T-cell (primary cell): ENCODE measurements around the gene IL1A. TPM values are rescaled to one million over a fixed set of nuclear protein-coding genes. Genes with fewer than 3 reads are reported as not detected.

Experiments used
- ATAC-seq, 4 experiments: fragments of 200-7000 bp in 3 of 4; fragments of 150-1000 bp in 1 of 4; cut with Tn5 transposase; replicated peaks in 1 of 4; 1 replicate in 3 of 4; 2 replicates in 1 of 4; pipeline ENCODE4 v1.10.0; 2021; ENCODE audit warnings: moderate library complexity in 3 of 4, mild to moderate bottlenecking in 2 of 4, moderate number of reproducible peaks in 1 of 4
- CTCF ChIA-PET, 2 donors: fragments of 300-600 bp; sonication (Branson Sonifier 250); formaldehyde crosslinking; loops; one replicate each; lab custom pipeline; 2022; ENCODE audit warnings: antibody characterized with exemption in 2 of 2; lab: Charles Lee
- POLR2A ChIA-PET, 2 donors: fragments of 300-600 bp; sonication (Branson Sonifier 250); formaldehyde crosslinking; loops; one replicate each; lab custom pipeline; 2022; ENCODE audit warnings: antibody characterized with exemption in 2 of 2; lab: Charles Lee
- DNase-seq, 35 experiments: peaks; one replicate each; pipeline versions ENCODE4 v3.0.0 to v3.0.0-alpha.2; 2013 to 2023
- H3K27ac ChIP-seq: one replicate; pipeline ENCODE4 v1.5.1; 2013; ENCODE audit warnings: low read length
- H3K27me3 ChIP-seq, 2 experiments: replicated peaks in 1 of 2; 1 replicate in 1 of 2; 2 replicates in 1 of 2; pipeline versions ENCODE4 v1.6.1 to v1.7.0; 2013; ENCODE audit warnings: low read length in 1 of 2, mixed read lengths in 1 of 2; ENCODE audit not compliant: control insufficient read depth in 2 of 2, insufficient read depth in 2 of 2; ENCODE audit errors: extremely low read depth in 1 of 2
- H3K36me3 ChIP-seq, 2 donors: 1 replicate in 1 of 2; 2 replicates in 1 of 2; pipeline versions ENCODE4 v1.6.1 to v1.7.0; 2013; ENCODE audit warnings: low read length in 1 of 2; ENCODE audit not compliant: control insufficient read depth in 2 of 2, insufficient read depth in 1 of 2; ENCODE audit errors: extremely low read depth in 1 of 2
- H3K4me1 ChIP-seq, 2 experiments: 1 replicate in 1 of 2; 2 replicates in 1 of 2; pipeline versions ENCODE4 v1.6.1 to v1.7.0; 2013; ENCODE audit warnings: low read length in 2 of 2, mixed read lengths in 1 of 2; ENCODE audit not compliant: insufficient read depth in 2 of 2, control insufficient read depth in 1 of 2; ENCODE audit errors: extremely low read depth in 1 of 2
- H3K4me3 ChIP-seq, 2 donors: 1 replicate in 1 of 2; 2 replicates in 1 of 2; pipeline versions ENCODE4 v1.5.1 to v1.7.0; 2013; ENCODE audit warnings: mild to moderate bottlenecking in 2 of 2, low read length in 1 of 2, moderate library complexity in 1 of 2; ENCODE audit not compliant: control insufficient read depth in 1 of 2; ENCODE audit errors: extremely low read depth in 1 of 2
- H3K9me3 ChIP-seq: 2 replicates; pipeline ENCODE4 v1.7.0; 2013
- H3K27ac Mint-ChIP-seq, 2 donors: one replicate each; pipeline ENCODE4 v1.8.0; 2020 to 2021; ENCODE audit warnings: mild to moderate bottlenecking in 2 of 2, mixed read lengths in 2 of 2
- H3K27me3 Mint-ChIP-seq, 2 donors: one replicate each; pipeline ENCODE4 v1.8.0; 2021 to 2022; ENCODE audit warnings: mixed read lengths in 2 of 2
- H3K36me3 Mint-ChIP-seq: one replicate; pipeline ENCODE4 v1.8.0; 2021; ENCODE audit warnings: mixed read lengths
- H3K4me1 Mint-ChIP-seq, 3 donors: one replicate each; pipeline ENCODE4 v1.8.0; 2020 to 2022; ENCODE audit warnings: mixed read lengths in 3 of 3, mild to moderate bottlenecking in 1 of 3
- H3K4me3 Mint-ChIP-seq, 3 donors: one replicate each; pipeline ENCODE4 v1.8.0; 2020 to 2022; ENCODE audit warnings: mild to moderate bottlenecking in 3 of 3, mixed read lengths in 3 of 3, moderate library complexity in 3 of 3
- H3K9me3 Mint-ChIP-seq, 3 donors: one replicate each; pipeline ENCODE4 v1.8.0; 2020 to 2022; ENCODE audit warnings: mixed read lengths in 3 of 3
- WGBS: methylation state at CpG from one replicate; pipeline ENCODE4 v1.1.5; 2013; ENCODE audit warnings: missing lambda C conversion rate; ENCODE audit not compliant: insufficient coverage; 5-methylcytosine and 5-hydroxymethylcytosine counted together
- total RNA-seq, 35 experiments: library from RNA in 6 of 35; stranded (reverse) in 6 of 35; fragments of 120-200 nt in 1 of 35; gene quantifications; one replicate each; pipeline versions ENCODE4 v1.2.1 to v1.2.4 and lab custom pipeline; 2013 to 2026

IL1A gene
- total RNA-seq, 5 donors from 2014 or later (not counting 1 experiment from before 2014, with no cell fraction given), result 0.12 TPM; not detected in 4

DNA sequence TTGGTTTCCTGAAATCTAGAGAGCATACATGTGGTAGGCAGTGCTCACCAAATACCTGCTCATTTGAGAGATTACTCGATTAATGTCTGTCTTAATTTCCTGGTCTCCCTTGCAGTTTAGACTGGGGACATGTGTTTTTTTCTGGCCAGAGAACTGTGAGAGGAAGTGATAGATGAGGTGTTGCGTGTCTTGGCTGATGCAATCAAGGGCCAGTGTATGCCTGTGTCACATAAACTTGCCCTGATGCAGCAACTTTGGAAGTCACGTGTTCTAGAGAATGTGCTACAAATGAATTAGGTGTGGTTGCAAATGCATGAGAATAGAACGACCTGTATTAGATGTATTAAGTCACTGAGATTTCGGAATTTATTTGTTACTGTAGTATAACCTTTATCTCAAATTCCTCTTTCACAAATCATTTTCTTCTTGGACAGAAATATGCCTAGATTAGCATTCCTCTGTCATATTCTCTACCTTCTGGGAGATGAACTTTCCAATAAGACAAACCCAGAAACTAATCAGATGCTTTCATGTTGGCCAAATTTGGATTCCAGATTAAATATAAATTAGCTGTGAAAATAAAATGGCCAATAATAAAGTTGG lies 9.9 kb upstream of the IL1A start:
- peak in 2 of 4 experiments; percentile 20 to 48 for ATAC-seq
- no peaks in the 10 kb centered on the region for H3K9me3 Mint-ChIP-seq

DNA sequence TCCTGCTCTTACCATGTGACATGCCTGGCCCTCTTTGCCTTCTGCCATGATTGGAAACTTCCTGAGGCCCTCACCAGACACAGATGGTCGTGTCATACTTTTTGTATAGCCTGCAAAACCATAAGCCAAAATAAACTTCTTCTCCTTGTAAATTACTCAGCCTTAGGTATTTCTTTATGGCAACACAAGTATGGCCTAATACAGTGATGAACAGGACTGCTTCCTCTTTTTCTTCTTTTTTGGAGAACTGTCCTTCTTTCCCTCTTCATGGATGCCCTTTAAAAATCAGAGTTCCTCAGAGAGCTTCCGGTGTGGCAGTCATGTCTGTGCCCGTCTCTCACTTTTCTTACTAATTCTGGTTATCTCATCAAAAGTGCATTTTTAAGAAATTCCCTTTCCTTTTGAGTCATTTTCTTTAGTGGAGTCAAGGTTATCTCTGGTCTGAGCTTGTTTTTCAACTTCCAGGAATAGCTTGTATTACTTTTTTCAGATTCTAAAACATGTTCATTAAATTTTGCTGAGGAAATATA lies 9.2 kb upstream of the IL1A start:
- 0% methylated on average over 2 of the region's 3 CpGs for WGBS
- ChIA-PET POLR2A (interaction anchor here in 1 of 2 donors (0.7 kb wide), 2 partner anchors 44 to 187 kb away, joined by 3 to 4 read pairs; no protein-coding TSS in a partner anchor), CTCF (no interaction called here)

More for the DNA sequence above, 9.9 kb upstream of the IL1A start:
- no peak overlapping the region for H3K4me3 Mint-ChIP-seq
- peaks cover 0 to 1% of the 10 kb centered on the region in 2 donors for H3K27me3 Mint-ChIP-seq
- 63% methylated on average over 3 of the region's 5 CpGs for WGBS
- H3K9me3 ChIP-seq, result no peaks in the 10 kb centered on the region
- H3K36me3 Mint-ChIP-seq, result no peaks in the 10 kb centered on the region
- no peak overlapping the region for H3K4me3 ChIP-seq
- CTCF ChIA-PET, result no interaction called here
- POLR2A ChIA-PET, result interaction anchor here in 1 of 2 donors (0.7 kb wide), 2 partner anchors 43 to 188 kb away, joined by 3 to 4 read pairs; no protein-coding TSS in a partner anchor
- H3K4me1 ChIP-seq, result no peaks in the 10 kb centered on the region
- peak in 13 of 35 experiments; percentile 4 to 52 (median 16) for DNase-seq
- peaks cover 0 to 9% (median 4%) of the 10 kb centered on the region in 3 donors for H3K4me1 Mint-ChIP-seq
- H3K36me3 ChIP-seq, result no peaks in the 10 kb centered on the region
- H3K27ac Mint-ChIP-seq, result peak overlapping the region in 1 of 2 donors; percentile 9
- no peak overlapping the region for H3K27ac ChIP-seq
- no peaks in the 10 kb centered on the region for H3K27me3 ChIP-seq

GRCh38 chr2:112792419-112792818 lies 8.1 kb upstream of the IL1A start:
- no peaks in the 10 kb centered on the region for H3K9me3 Mint-ChIP-seq
- H3K36me3 Mint-ChIP-seq, result no peaks in the 10 kb centered on the region
- no peak overlapping the region for H3K4me3 Mint-ChIP-seq
- peaks cover 1 to 2% of the 10 kb centered on the region in 2 donors for H3K27me3 Mint-ChIP-seq
- POLR2A ChIA-PET, result no interaction called here
- CTCF ChIA-PET, result no interaction called here
- Histone ChIP-seq H3K27me3 (no peaks in the 10 kb centered on the region), H3K36me3 (no peaks in the 10 kb centered on the region), H3K27ac (no peak overlapping the region), H3K4me3 (no peak overlapping the region), H3K4me1 (no peaks in the 10 kb centered on the region), H3K9me3 (no peaks in the 10 kb centered on the region)
- ATAC-seq (no peak), DNase-seq (no peak)
- H3K4me1 Mint-ChIP-seq, result peaks cover 0 to 9% (median 4%) of the 10 kb centered on the region in 3 donors
- H3K27ac Mint-ChIP-seq, result no peak overlapping the region
- WGBS, result no CpG with 5 or more reads among the region's 5 CpGs

More for the DNA sequence above, 9.2 kb upstream of the IL1A start:
- DNase-seq (no peak), ATAC-seq (no peak)
- no peaks in the 10 kb centered on the region for H3K36me3 ChIP-seq
- H3K27ac Mint-ChIP-seq, result peak overlapping the region in 1 of 2 donors; percentile 29
- H3K4me1 Mint-ChIP-seq, result peaks cover 0 to 9% (median 4%) of the 10 kb centered on the region in 3 donors
- H3K36me3 Mint-ChIP-seq, result no peaks in the 10 kb centered on the region
- no peak overlapping the region for H3K4me3 Mint-ChIP-seq
- no peaks in the 10 kb centered on the region for H3K4me1 ChIP-seq
- H3K4me3 ChIP-seq, result no peak overlapping the region
- H3K27me3 ChIP-seq, result no peaks in the 10 kb centered on the region
- peaks cover 0 to 1% of the 10 kb centered on the region in 2 donors for H3K27me3 Mint-ChIP-seq
- no peaks in the 10 kb centered on the region for H3K9me3 ChIP-seq
- H3K9me3 Mint-ChIP-seq, result no peaks in the 10 kb centered on the region
- no peak overlapping the region for H3K27ac ChIP-seq

- Histone ChIP-seq H3K27ac (no peak overlapping the region), H3K9me3 (no peaks in the 10 kb centered on the region), H3K4me3 (no peak overlapping the region), H3K27me3 (no peaks in the 10 kb centered on the region), H3K4me1 (no peaks in the 10 kb centered on the region), H3K36me3 (no peaks in the 10 kb centered on the region)
- DNase-seq (no peak), ATAC-seq (no peak)
- H3K4me3 Mint-ChIP-seq, result no peak overlapping the region
- H3K4me1 Mint-ChIP-seq, result peaks cover 0 to 9% (median 4%) of the 10 kb centered on the region in 3 donors
- H3K27me3 Mint-ChIP-seq, result peaks cover 1 to 4% of the 10 kb centered on the region in 2 donors
- no peaks in the 10 kb centered on the region for H3K9me3 Mint-ChIP-seq
- CTCF ChIA-PET, result interaction anchor here in 1 of 2 donors (0.6 kb wide), 1 partner anchor 289 kb away, joined by 5 read pairs; no protein-coding TSS in a partner anchor
- no peak overlapping the region for H3K27ac Mint-ChIP-seq
- POLR2A ChIA-PET, result interaction anchor here in 1 of 2 donors (0.6 kb wide), 1 partner anchor 302 kb away, joined by 8 read pairs; no protein-coding TSS in a partner anchor
- WGBS, result no CpG with 5 or more reads among the region's 3 CpGs
- no peaks in the 10 kb centered on the region for H3K36me3 Mint-ChIP-seq
Measured at GRCh38 chr2:112791693-112792230, 7.5 kb upstream of the IL1A start.

DNA sequence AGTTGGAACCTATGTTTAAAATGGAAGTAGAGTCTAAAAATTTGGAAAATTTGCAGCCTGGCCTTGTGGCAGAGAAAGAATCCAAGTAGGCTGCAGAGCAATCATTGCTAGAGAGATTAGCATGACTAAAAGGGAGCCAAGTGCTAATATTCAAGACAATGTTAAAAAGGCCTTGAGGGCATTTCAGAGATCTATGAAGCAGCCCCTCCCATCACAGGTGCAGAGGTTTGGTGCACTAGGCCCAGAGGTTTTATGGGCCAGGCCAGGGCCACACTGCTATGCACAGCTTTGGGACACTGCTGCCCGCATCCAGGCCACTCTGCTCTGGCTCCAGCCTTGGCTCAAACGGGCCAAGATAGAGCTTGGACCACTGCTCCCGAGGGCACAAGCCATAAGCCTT lies 6.7 kb upstream of the IL1A start:
- H3K36me3 ChIP-seq, result no peaks in the 10 kb centered on the region
- no peak overlapping the region for H3K4me3 Mint-ChIP-seq
- no peak overlapping the region for H3K27ac Mint-ChIP-seq
- H3K36me3 Mint-ChIP-seq, result no peaks in the 10 kb centered on the region
- H3K9me3 ChIP-seq, result no peaks in the 10 kb centered on the region
- peaks cover 1 to 4% of the 10 kb centered on the region in 2 donors for H3K27me3 Mint-ChIP-seq
- no peaks in the 10 kb centered on the region for H3K4me1 ChIP-seq
- no peak overlapping the region for H3K4me3 ChIP-seq
- H3K27ac ChIP-seq, result no peak overlapping the region
- ATAC-seq (no peak), DNase-seq (no peak)
- no peaks in the 10 kb centered on the region for H3K9me3 Mint-ChIP-seq
- WGBS, result 60% methylated on average over 3 of the region's 3 CpGs
- H3K4me1 Mint-ChIP-seq, result peaks cover 0 to 9% (median 4%) of the 10 kb centered on the region in 3 donors
- CTCF ChIA-PET, result interaction anchor here in 1 of 2 donors (0.6 kb wide), 1 partner anchor 289 kb away, joined by 5 read pairs; no protein-coding TSS in a partner anchor
- POLR2A ChIA-PET, result interaction anchor here in 1 of 2 donors (0.6 kb wide), 1 partner anchor 302 kb away, joined by 8 read pairs; no protein-coding TSS in a partner anchor
- no peaks in the 10 kb centered on the region for H3K27me3 ChIP-seq

GRCh38 chr2:112790305-112790704 lies 6.0 kb upstream of the IL1A start:
- ATAC-seq, result no peak
- 95% methylated on average over 2 of the region's 5 CpGs for WGBS
- ChIA-PET CTCF (no interaction called here), POLR2A (no interaction called here)
- peaks cover 0 to 9% (median 4%) of the 10 kb centered on the region in 3 donors for H3K4me1 Mint-ChIP-seq
- DNase-seq, result no peak
- no peaks in the 10 kb centered on the region for H3K36me3 Mint-ChIP-seq
- no peaks in the 10 kb centered on the region for H3K36me3 ChIP-seq
- H3K27me3 Mint-ChIP-seq, result peaks cover 1 to 4% of the 10 kb centered on the region in 2 donors
- H3K4me1 ChIP-seq, result no peaks in the 10 kb centered on the region
- H3K4me3 ChIP-seq, result no peak overlapping the region
- H3K27me3 ChIP-seq, result no peaks in the 10 kb centered on the region
- no peaks in the 10 kb centered on the region for H3K9me3 Mint-ChIP-seq
- no peak overlapping the region for H3K4me3 Mint-ChIP-seq
- no peaks in the 10 kb centered on the region for H3K9me3 ChIP-seq
- H3K27ac Mint-ChIP-seq, result no peak overlapping the region
- no peak overlapping the region for H3K27ac ChIP-seq
